HepG2 (cell line): Measurements from ENCODE around the gene KIF13A. TPM values are rescaled to one million over a fixed set of nuclear protein-coding genes. Genes with fewer than 3 reads are reported as not detected.

Experiments used
- AGO2 ChIP-seq: fragments of 200-400 bp; formaldehyde crosslinking; optimal IDR thresholded peaks from 2 replicates; pipeline ENCODE3; 2017; ENCODE audit warnings: mild to moderate bottlenecking, low read depth, low read length, moderate library complexity
- DR1 ChIP-seq: sonication (generic); formaldehyde crosslinking; IDR thresholded peaks from 2 replicates; pipeline ENCODE4 v1.8.0; 2021; ENCODE audit warnings: mild to moderate bottlenecking, missing genetic modification reagents, inconsistent platforms
- E2F5 ChIP-seq: sonication (generic); formaldehyde crosslinking; conservative IDR thresholded peaks from 2 replicates; pipeline ENCODE4 v1.4.0; 2020; ENCODE audit warnings: missing genetic modification reagents
- ETV6 ChIP-seq: sonication (generic); formaldehyde crosslinking; conservative IDR thresholded peaks from 2 replicates; pipeline ENCODE4 v1.4.0; 2020; ENCODE audit warnings: missing genetic modification reagents
- GTF3A ChIP-seq: sonication (generic); formaldehyde crosslinking; conservative IDR thresholded peaks from 2 replicates; pipeline ENCODE4 v1.4.0; 2020; ENCODE audit warnings: mild to moderate bottlenecking, missing genetic modification reagents
- LBX2 ChIP-seq: sonication (generic); formaldehyde crosslinking; IDR thresholded peaks from 2 replicates; pipeline ENCODE4 v1.5.0; 2020; ENCODE audit warnings: missing genetic modification reagents, mild to moderate bottlenecking, borderline replicate concordance
- NPAS2 ChIP-seq: sonication (generic); formaldehyde crosslinking; IDR thresholded peaks from 2 replicates; pipeline ENCODE4 v1.8.0; 2022; ENCODE audit warnings: mild to moderate bottlenecking, missing genetic modification reagents, borderline replicate concordance
- PBX3 ChIP-seq: sonication (generic); formaldehyde crosslinking; IDR thresholded peaks from 2 replicates; pipeline ENCODE4 v1.8.1; 2023; ENCODE audit warnings: missing genetic modification reagents, inconsistent platforms, borderline replicate concordance
- PHF8 ChIP-seq: sonication (generic); formaldehyde crosslinking; IDR thresholded peaks from 2 replicates; pipeline ENCODE4 v1.5.0; 2020; ENCODE audit warnings: missing genetic modification reagents
- SMC3 ChIP-seq: IDR thresholded peaks from 2 replicates; pipeline ENCODE4 v1.6.1; 2011; ENCODE audit warnings: low read length, improper control_type of control experiment
- THAP8 ChIP-seq: sonication (generic); formaldehyde crosslinking; IDR thresholded peaks from 2 replicates; pipeline ENCODE4 v1.5.1; 2020; ENCODE audit warnings: missing genetic modification reagents, mild to moderate bottlenecking, borderline replicate concordance
- ZBTB33 ChIP-seq: sonication (generic); formaldehyde crosslinking; IDR thresholded peaks from 2 replicates; pipeline ENCODE4 v1.4.0; 2020; ENCODE audit warnings: missing genetic modification reagents
- ZFP82 ChIP-seq: sonication (generic); formaldehyde crosslinking; IDR thresholded peaks from 2 replicates; pipeline ENCODE4 v1.5.1; 2020; ENCODE audit warnings: mild to moderate bottlenecking, missing genetic modification reagents, borderline replicate concordance
- ZNF20 ChIP-seq: sonication (generic); formaldehyde crosslinking; IDR thresholded peaks from 2 replicates; pipeline ENCODE4 v1.4.0; 2020; ENCODE audit warnings: mild to moderate bottlenecking, moderate library complexity, missing genetic modification reagents
- ZNF460 ChIP-seq: sonication (generic); formaldehyde crosslinking; IDR thresholded peaks from 2 replicates; pipeline ENCODE4 v1.5.1; 2020; ENCODE audit warnings: missing genetic modification reagents, mild to moderate bottlenecking, borderline replicate concordance
- ZNF580 ChIP-seq: IDR thresholded peaks from 2 replicates; pipeline ENCODE4 v1.6.1; 2016; ENCODE audit warnings: low read depth, borderline replicate concordance
- ZNF589 ChIP-seq: sonication (generic); formaldehyde crosslinking; conservative IDR thresholded peaks from 2 replicates; pipeline ENCODE4 v1.8.0; 2022; ENCODE audit warnings: mild to moderate bottlenecking, moderate library complexity, missing genetic modification reagents
- ZNF7 ChIP-seq: IDR thresholded peaks from 2 replicates; pipeline ENCODE4 v1.6.1; 2016; ENCODE audit warnings: missing biosample characterization, missing genetic modification reagents
- ZNF879 ChIP-seq: sonication (generic); formaldehyde crosslinking; IDR thresholded peaks from 2 replicates; pipeline ENCODE4 v1.8.1; 2023; ENCODE audit warnings: missing genetic modification reagents
- ZSCAN20 ChIP-seq: sonication (generic); formaldehyde crosslinking; IDR thresholded peaks from 2 replicates; pipeline ENCODE4 v1.4.0; 2020; ENCODE audit warnings: missing genetic modification reagents, mild to moderate bottlenecking, borderline replicate concordance
- polyA plus RNA-seq, 8 experiments: library from polyadenylated mRNA; depleted of rRNA in 3 of 8; stranded (reverse) in 7 of 8; unstranded in 1 of 8; fragments of >200 nt; fragmentation: Illumina TruSeq in 4 of 8; extraction: Trizol in 4 of 8; gene quantifications; 2 replicates each; pipeline versions ENCODE4 v1.2.1 to v1.2.3, GENCODE V29; 2011 to 2016; ENCODE audit warnings: low read depth in 4 of 8, missing spikeins in 1 of 8, mixed read lengths in 1 of 8; ENCODE audit not compliant: insufficient read depth in 1 of 8
- total RNA-seq, 5 experiments: library from RNA; depleted of rRNA; stranded (reverse); fragments of >200 nt; fragmentation: Illumina TruSeq; extraction: Trizol; gene quantifications; 2 replicates each; pipeline ENCODE4 v1.2.3, GENCODE V29; 2016; ENCODE audit warnings: low read depth in 1 of 5

Gene KIF13A
- total and polyA plus RNA-seq, 2 of the 13 experiments (the other 11 are each of a cell fraction or from before 2014, with no cell fraction given): 21.1 to 37.2 TPM

GRCh38 chr6:17932330-17932852 lies 55.0 kb downstream of the KIF13A start (continued):
- TF ChIP-seq ZNF879 (CRISPR knock-in tag): no peak
- no peak for TF ChIP-seq AGO2
- TF ChIP-seq THAP8: no peak
- TF ChIP-seq ZBTB33: peak; percentile 60; the same call in 1 of the 2 replicates
- TF ChIP-seq ZNF580 (CRISPR knock-in tag): peak; percentile 74; the same call in 1 of the 2 replicates
- TF ChIP-seq PBX3 (CRISPR knock-in tag): no peak
- no peak for TF ChIP-seq NPAS2 (CRISPR knock-in tag)
- TF ChIP-seq DR1 (CRISPR knock-in tag): no peak
- no peak for TF ChIP-seq ZFP82
- TF ChIP-seq SMC3: peak; percentile 28; the same call in 1 of the 2 replicates
- no peak for TF ChIP-seq LBX2 (CRISPR knock-in tag)
- no peak for TF ChIP-seq ZNF460 (CRISPR knock-in tag)
- TF ChIP-seq ZNF20 (CRISPR knock-in tag): no peak
- TF ChIP-seq E2F5 (CRISPR knock-in tag): no peak
- TF ChIP-seq ZNF589 (CRISPR knock-in tag): no peak
- no peak for TF ChIP-seq ZNF7 (CRISPR knock-in tag)
- no peak for TF ChIP-seq GTF3A (CRISPR knock-in tag)
- TF ChIP-seq PHF8 (CRISPR knock-in tag): peak; percentile 27; the same call in 1 of the 2 replicates
- no peak for TF ChIP-seq ETV6 (CRISPR knock-in tag)
- 0 out of 2 replicates have a peak, but pooled peaks have one; percentile 42 for TF ChIP-seq ZSCAN20 (CRISPR knock-in tag)
